ENCODE measurements around the gene SSX2IP. TPM values are rescaled to one million over a fixed set of nuclear protein-coding genes. Genes with fewer than 3 reads are reported as not detected.

The SSX2IP gene
- total and polyA plus RNA-seq, 4 donors, result 3.7 to 21.8 (median 6.4) TPM

DNA sequence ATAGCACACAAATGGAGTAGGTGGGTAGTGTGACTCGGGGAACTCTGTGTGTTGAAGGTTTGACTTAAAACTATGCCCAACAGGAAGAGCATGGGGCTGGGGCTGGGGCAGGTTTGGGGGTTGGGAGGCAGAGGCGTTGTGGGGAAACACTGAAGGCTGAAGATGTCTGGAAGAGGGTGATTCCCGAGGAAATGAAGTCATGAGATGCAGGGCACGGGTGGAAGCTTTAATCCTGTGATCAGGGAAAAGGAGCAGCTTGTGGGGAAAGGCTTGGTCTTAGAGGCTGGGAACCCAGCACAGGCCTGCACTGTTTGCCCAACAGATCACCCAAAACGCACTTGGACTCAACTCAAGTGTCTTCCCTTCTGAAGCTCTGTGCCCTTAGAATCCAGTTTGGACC, 89.5 kb downstream of the SSX2IP start:
- no peak overlapping the region for H3K27ac ChIP-seq (ENCODE audit: low read depth in 1 of 2, low read length in 2 of 2)
- WGBS, result 86% methylated on average over 5 of the region's 5 CpGs

More for the DNA sequence above, 89.5 kb downstream of the SSX2IP start:
- Histone ChIP-seq H3K4me3 (ENCODE audit: low read depth in 1 of 3, low read length in 3 of 3) (no peak overlapping the region), H3K9ac (ENCODE audit: low read depth in 1 of 2, low read length in 2 of 2) (no peak overlapping the region), H3K27me3 (ENCODE audit: control insufficient read depth in 4 of 4, insufficient read depth in 4 of 4, low read length in 3 of 4) (no peaks in the 10 kb centered on the region), H3K4me1 (ENCODE audit: control insufficient read depth in 4 of 4, insufficient read depth in 4 of 4, low read length in 3 of 4) (no peaks in the 10 kb centered on the region), H3K36me3 (ENCODE audit: control insufficient read depth in 4 of 4, insufficient read depth in 3 of 4, low read depth in 1 of 4, low read length in 3 of 4) (peaks cover 0 to 2% (median 0%) of the 10 kb centered on the region in 4 donors), H3K9me3 (ENCODE audit: control insufficient read depth in 4 of 4, low read length in 3 of 4) (peaks cover 7 to 20% (median 13%) of the 10 kb centered on the region in 4 donors)
- TF ChIP-seq, protein P1, sequence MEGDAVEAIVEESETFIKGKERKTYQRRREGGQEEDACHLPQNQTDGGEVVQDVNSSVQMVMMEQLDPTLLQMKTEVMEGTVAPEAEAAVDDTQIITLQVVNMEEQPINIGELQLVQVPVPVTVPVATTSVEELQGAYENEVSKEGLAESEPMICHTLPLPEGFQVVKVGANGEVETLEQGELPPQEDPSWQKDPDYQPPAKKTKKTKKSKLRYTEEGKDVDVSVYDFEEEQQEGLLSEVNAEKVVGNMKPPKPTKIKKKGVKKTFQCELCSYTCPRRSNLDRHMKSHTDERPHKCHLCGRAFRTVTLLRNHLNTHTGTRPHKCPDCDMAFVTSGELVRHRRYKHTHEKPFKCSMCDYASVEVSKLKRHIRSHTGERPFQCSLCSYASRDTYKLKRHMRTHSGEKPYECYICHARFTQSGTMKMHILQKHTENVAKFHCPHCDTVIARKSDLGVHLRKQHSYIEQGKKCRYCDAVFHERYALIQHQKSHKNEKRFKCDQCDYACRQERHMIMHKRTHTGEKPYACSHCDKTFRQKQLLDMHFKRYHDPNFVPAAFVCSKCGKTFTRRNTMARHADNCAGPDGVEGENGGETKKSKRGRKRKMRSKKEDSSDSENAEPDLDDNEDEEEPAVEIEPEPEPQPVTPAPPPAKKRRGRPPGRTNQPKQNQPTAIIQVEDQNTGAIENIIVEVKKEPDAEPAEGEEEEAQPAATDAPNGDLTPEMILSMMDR (IDR thresholded peaks at IDR 0.05; ENCODE audit: low read depth, low read length, missing input control), result no peak
- TF ChIP-seq, protein P2, sequence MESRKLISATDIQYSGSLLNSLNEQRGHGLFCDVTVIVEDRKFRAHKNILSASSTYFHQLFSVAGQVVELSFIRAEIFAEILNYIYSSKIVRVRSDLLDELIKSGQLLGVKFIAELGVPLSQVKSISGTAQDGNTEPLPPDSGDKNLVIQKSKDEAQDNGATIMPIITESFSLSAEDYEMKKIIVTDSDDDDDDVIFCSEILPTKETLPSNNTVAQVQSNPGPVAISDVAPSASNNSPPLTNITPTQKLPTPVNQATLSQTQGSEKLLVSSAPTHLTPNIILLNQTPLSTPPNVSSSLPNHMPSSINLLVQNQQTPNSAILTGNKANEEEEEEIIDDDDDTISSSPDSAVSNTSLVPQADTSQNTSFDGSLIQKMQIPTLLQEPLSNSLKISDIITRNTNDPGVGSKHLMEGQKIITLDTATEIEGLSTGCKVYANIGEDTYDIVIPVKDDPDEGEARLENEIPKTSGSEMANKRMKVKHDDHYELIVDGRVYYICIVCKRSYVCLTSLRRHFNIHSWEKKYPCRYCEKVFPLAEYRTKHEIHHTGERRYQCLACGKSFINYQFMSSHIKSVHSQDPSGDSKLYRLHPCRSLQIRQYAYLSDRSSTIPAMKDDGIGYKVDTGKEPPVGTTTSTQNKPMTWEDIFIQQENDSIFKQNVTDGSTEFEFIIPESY (IDR thresholded peaks at IDR 0.05), result no peak
- TF ChIP-seq HNF4A (conservative IDR thresholded peaks at IDR 0.05), result no peak
- no peak for TF ChIP-seq EGR1 (IDR thresholded peaks at IDR 0.05; ENCODE audit: low read depth in 2 of 2)
- TF ChIP-seq JUND (IDR thresholded peaks at IDR 0.05), result no peak
- no peak for TF ChIP-seq SP1 (IDR thresholded peaks at IDR 0.05)
- TF ChIP-seq GABPA (IDR thresholded peaks at IDR 0.05 in 1 of 2, conservative IDR thresholded peaks at IDR 0.05 in 1 of 2), result no peak
- no peak for TF ChIP-seq HNF4G (IDR thresholded peaks at IDR 0.05)
- TF ChIP-seq, protein P3, sequence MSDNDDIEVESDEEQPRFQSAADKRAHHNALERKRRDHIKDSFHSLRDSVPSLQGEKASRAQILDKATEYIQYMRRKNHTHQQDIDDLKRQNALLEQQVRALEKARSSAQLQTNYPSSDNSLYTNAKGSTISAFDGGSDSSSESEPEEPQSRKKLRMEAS (IDR thresholded peaks at IDR 0.05), result no peak
- TF ChIP-seq, protein P4, sequence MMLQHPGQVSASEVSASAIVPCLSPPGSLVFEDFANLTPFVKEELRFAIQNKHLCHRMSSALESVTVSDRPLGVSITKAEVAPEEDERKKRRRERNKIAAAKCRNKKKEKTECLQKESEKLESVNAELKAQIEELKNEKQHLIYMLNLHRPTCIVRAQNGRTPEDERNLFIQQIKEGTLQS (IDR thresholded peaks at IDR 0.05), result no peak
- no peak for TF ChIP-seq RAD21 (IDR thresholded peaks at IDR 0.05)
- TF ChIP-seq, protein P5, sequence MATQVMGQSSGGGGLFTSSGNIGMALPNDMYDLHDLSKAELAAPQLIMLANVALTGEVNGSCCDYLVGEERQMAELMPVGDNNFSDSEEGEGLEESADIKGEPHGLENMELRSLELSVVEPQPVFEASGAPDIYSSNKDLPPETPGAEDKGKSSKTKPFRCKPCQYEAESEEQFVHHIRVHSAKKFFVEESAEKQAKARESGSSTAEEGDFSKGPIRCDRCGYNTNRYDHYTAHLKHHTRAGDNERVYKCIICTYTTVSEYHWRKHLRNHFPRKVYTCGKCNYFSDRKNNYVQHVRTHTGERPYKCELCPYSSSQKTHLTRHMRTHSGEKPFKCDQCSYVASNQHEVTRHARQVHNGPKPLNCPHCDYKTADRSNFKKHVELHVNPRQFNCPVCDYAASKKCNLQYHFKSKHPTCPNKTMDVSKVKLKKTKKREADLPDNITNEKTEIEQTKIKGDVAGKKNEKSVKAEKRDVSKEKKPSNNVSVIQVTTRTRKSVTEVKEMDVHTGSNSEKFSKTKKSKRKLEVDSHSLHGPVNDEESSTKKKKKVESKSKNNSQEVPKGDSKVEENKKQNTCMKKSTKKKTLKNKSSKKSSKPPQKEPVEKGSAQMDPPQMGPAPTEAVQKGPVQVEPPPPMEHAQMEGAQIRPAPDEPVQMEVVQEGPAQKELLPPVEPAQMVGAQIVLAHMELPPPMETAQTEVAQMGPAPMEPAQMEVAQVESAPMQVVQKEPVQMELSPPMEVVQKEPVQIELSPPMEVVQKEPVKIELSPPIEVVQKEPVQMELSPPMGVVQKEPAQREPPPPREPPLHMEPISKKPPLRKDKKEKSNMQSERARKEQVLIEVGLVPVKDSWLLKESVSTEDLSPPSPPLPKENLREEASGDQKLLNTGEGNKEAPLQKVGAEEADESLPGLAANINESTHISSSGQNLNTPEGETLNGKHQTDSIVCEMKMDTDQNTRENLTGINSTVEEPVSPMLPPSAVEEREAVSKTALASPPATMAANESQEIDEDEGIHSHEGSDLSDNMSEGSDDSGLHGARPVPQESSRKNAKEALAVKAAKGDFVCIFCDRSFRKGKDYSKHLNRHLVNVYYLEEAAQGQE (IDR thresholded peaks at IDR 0.05), result no peak
- TF ChIP-seq NR2F2 (IDR thresholded peaks at IDR 0.05), result no peak
- no peak for TF ChIP-seq FOXA2 (IDR thresholded peaks at IDR 0.05)
- no peak for TF ChIP-seq FOXA1 (IDR thresholded peaks at IDR 0.05)
- TF ChIP-seq TAF1 (conservative IDR thresholded peaks at IDR 0.05), result no peak
- TF ChIP-seq RXRA (IDR thresholded peaks at IDR 0.05), result no peak
- TF ChIP-seq YY1 (IDR thresholded peaks at IDR 0.05), result no peak
- no peak for DNase-seq (ENCODE audit: low spot score)

Measured in liver (tissue), 9 donors.